ENCODE data around the gene DMRT3.
"Not testable (repeated sequence)": the region's sequence is repeated elsewhere in the genome, so short reads cannot be mapped to it uniquely, and the experiment has no call there.

DMRT3 gene

DNA sequence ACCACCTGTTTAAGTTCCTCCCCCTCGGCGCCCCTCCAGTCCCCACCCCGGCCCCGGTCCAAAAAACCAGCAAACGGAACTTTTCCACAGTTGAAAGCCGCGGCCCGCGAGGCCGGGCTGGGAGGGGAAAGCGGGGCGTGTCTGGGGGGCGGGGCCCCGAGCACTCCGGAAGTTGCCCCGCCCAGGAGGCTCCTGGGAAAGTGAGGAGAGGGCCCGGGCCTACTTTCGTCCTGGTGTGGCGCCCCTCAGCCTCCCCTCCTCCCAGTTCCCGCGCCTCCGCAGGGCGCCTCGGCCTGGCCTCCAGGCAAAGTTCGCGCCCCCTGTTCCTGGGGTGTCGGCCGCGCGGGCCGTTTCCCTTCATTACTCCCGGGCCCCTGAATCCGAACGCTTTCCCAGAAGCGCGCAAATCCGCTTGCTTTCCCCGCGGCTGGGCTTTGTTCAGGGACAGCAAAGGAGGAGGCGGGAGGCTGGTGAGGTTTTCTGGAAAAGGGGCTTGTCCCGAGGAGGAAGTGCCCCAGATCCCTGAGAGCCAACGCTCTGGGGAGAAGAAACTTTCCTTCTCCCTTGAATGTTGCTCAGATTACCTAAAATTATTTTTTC, 4.5 kb upstream of the DMRT3 start:
- no peak for DNase-seq

DNA sequence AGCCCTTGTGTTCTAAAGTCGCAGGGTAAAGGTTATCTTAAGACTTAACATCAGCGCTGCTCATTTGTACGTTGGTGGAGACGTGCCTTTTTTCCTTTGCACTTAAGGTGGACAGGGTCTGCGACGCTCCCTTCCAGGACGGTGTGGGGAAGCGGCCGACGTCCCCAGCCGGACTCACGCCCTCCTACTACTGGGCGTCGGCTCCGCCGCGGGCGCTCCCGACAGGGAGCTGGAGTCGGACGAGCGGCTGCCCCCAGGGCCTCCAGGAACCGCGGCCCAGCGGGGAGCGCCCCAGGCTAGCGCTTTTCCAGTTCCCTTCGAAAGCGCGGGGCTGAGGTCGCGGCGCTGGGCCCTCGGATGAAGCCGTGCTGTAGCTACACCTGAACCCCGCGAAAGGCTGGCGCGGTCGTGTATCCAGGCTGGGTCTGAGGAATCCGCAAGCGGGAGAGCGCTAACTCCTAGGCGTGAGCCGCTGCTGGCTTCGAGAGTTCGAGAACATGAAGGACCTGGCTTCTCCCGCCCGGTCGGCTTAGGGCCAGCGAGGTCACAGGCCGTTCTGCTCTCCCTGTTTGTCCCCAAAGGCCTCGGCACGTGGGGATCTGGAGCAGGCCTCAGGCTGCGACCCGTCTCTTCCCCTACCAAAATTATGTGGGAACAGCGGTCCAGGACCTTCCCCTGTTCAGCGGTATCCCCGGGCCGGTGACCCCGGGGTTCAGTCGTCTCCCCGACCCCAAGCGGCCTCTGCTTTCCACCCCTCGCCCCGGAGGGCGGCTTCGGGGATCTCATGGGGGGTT, 3.8 kb upstream of the DMRT3 start:
- DNase-seq, result no peak

DNA sequence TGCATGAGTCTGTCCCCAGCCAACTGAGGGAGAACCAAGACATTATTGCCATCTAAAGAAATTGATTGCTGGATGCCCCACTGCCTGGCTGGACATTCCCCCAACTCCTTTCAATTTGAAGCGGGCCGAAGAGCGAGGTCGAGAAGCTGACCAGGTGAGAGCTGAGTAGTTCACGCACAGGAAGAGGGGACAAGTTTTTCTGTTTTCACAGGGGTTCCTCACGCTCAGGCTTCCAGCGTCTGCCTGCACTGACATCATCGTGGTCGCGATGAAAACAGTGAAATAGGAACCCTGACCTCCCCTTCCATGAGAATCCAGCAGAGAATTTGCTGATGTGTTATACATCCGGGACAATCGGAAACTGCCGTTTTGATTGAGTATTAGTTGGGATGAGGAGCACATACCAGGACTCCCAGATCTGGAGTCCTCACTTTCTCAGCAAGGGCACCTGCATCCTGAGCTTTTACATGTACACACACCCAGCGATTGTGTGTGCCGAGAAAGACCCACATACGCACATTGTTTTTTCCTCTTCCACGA, 3.1 kb upstream of the DMRT3 start:
- DNase-seq, result no peak

DNA sequence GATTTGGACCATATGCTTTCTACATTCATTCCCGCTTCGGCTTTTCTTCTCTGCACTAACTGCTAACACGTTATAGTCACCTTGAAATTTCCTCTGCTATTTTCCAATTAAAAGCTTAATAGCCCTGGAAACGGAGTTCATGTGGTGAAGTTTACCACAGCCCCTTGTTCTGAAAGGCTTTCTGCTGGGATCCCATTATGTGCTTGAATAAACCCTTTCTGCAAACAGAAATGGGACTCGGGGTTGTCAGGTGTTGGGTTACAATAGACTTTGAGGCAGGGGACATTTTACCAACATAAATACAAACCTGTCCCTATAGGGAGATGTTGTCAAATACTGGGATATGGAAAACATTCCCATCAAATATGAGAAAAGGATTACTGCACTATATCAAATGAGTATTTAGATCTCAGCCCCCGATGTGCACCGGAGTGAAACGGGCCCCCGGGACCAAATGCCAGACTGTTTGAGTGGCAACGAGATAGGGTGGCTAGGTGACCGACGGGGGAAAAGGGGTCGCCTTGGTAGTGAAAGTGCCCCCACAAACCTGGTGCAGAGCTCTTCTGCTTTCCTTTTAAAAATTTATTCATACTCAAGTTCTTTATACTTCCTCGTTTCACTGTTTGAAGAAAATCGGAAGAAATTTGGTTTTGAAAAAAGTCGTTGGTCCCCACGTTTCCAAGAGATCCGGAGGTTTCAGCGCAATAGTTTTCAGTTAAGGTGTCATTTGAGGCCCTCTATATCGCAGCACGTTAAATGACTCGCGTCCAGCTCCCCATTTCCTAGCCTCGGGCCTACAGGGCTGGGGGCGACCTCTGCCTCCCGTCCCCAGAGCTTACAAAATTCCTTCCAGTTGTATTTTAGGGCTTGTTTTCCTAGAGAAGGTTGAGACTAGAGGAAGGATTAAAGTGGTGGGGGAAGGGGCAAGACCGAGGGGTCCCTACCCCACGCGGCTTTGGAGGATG, 2.1 kb upstream of the DMRT3 start:
- no peak for DNase-seq

DNA sequence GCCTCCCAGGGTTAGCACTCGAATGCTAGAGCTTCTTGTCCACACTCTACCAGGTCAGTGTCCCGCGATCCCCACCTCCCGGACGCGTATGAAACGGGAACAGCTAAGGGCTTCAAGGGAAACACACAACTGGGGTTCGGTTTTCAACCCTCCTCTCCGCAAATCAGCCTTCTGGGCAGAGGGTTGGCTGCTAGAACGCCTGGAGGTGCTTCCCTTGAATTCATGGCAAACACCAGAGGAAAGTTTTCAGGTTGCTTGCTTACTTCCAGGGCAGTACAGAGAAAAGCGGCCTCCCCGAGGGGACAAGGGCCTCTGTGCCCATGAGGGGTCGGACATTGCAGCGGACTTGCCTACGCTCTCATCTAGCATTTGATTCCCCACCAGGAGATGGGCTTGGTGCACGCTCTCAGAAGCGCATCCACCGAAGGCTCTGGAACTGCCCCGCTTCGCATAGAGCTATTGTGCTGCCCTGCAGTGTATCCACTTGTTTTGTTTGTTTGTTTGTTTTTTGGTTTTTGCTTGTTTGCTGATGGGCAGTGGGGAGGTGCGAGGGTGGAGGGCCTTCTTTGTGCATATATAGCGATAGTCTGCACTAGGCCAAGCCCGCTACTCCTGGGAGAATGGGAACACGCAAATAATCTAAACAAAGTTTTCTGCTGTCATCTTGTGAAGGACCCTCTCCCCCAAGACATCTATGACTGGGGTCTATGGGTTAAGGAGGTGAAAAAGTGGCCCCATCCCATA, 1.3 kb upstream of the DMRT3 start:
- DNase-seq, result no peak

DNA sequence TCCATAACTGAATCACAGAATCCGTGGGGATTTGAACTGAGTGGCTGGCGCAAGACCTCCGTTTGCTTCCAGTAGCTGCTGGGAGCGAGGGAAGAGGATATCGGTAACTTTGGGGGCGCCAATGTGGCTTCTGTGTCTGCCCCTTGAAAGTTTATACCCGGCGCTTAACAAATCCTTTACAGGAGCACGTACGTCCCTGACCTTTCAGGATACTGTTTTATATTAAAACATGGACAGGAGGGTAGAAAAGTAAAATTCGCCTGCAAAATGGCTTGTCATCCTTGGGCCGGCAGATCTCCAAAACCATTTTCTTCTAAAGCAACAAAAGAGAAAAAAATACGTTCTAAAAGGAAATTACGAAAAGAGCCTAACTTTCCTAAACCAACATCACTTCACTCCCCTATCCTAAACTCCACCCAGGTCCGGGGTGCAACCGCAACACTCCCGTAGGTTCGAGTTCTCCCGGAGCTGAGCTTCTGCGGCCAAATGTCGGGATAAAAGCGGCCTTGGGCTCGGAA, 656 bp upstream of the DMRT3 start:
- no peak for DNase-seq

DNA sequence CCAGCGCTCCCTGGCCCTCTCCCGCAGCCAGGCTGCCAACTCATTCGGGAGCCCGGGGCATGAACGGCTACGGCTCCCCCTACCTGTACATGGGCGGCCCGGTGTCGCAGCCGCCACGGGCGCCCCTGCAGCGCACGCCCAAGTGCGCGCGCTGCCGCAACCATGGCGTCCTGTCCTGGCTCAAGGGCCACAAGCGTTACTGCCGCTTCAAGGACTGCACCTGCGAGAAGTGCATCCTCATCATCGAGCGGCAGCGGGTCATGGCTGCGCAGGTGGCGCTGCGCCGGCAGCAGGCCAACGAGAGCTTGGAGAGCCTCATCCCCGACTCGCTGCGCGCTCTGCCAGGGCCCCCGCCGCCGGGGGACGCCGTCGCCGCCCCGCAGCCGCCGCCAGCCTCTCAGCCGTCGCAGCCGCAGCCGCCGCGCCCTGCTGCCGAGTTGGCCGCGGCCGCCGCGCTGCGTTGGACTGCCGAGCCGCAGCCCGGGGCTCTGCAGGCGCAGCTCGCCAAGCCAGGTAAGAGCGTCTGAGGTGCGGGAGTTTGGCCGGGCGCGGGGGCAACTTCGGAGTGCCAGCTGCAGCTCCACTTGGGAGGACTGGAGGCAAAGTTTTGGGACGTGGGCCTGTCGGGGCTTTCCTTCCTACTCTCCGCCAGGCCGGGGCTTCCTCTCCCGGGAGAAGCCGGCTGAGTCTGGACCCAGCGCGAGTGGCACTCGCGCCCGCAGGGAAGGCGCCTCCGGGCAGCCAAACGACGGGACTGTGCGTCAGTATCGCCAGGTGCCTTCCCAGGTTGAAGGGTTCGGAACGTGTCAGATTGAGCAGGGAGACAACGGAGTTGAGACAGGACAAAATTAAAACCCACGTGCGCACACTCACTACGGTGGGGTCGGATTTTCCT, 735 bp downstream of the DMRT3 start:
- DNase-seq, result no peak

DNA sequence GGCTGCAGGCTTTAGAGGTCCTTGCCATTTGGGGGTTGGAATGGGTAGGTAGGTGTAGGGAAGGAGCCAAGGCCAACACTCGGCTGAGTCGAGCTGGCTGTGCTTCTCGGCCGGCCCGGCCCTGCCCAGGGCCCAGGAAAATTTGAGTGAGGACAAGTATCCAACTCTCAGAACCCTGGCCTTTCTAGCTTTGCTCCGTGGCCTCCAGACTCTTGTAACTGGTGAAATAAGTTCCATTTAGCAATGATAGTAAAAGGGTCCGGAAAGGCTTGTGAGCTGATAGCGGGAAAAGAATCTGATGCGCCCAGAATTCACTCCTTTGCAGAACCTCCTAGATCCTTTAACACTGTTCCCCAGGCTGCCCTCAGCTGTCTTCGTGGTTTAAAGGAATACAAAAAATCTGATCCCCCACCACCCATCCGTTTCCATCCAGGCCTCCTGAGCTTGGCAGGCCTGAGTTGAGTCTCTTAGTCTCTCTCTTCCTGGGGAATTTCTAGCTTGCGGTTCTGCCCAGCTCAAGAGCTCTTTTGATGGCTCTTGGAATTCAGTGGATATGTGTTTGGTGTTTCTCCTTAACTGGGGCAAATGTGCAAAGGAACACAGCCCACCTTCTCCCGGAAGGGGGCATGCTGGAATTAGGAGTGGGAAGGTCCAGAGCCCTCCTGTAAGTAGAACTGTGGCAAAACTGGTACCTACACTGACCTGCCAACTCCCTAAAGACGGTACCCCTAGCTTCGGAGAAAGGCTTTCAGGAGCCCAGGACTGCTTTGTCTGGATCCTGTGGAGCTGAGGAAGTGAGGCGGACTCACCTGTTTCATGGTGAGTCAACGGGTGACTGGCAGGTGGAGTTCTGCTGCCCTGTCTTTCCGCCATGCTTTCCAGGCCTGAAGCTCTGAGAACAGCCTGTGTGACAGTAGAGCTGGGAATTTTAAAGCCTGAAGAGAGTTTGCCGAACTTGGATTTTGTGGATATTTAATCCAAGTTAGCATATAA, 1.7 kb downstream of the DMRT3 start:
- DNase-seq, result no peak

DNA sequence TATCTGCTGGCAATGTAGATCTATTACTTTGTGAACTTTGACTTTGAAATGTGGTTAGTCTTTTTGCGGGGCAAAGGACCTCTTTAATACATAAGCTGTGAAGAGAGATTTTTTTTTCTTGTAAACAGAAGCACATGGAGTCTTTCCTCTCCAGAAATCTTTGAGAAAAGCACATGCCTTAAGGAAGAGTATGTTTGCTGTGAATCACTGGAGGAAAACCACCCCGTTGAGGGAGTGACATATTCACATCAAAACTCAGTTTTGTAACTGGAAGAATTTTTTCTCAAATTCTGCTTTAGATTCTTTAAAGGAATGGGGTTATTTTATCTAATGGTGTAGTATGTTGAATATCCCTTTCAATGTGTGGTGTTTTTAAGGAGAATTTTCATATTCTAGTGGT, 3.5 kb downstream of the DMRT3 start:
- no peak for DNase-seq

DNA sequence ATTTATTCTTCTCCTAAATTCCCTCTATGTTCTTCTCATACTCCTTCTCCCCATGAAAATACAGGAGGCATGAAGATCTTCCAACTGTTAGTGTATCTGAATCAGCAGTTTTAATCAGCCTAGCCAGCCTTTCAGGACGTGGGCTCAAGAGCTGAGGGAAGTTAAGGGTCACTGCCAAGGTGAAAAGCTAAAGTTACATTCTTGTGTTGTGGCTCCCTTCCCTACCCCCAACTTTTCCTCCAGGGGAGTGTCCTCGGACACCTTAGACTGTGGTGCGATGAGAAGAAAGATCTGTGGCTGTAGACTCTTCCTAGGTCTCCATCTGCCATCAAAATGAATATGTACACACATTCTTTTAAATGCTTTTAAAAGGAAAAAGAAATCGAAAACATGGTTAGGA, 4.2 kb downstream of the DMRT3 start:
- DNase-seq, result no peak

DNA sequence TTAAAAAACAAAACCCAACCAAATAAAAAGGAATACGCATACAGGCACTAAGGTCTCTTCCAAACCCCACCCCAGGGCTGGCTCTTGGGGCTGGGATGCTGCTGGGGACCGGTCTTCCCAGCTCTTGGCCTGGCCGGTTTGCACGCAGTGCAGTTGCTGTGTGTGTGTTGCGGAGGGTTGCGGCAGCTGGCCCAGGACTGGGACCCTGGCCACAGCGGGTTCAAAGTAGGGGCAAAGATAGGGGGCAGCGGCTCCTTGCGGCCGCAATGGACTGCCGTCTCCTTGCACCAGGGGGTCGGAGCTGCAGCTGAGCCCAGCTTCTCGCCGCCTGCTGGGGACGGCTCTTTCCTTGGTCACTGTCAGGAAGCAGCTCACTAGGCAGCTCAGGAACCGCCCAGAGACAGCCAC, 5.0 kb downstream of the DMRT3 start:
- no peak for DNase-seq

DNA sequence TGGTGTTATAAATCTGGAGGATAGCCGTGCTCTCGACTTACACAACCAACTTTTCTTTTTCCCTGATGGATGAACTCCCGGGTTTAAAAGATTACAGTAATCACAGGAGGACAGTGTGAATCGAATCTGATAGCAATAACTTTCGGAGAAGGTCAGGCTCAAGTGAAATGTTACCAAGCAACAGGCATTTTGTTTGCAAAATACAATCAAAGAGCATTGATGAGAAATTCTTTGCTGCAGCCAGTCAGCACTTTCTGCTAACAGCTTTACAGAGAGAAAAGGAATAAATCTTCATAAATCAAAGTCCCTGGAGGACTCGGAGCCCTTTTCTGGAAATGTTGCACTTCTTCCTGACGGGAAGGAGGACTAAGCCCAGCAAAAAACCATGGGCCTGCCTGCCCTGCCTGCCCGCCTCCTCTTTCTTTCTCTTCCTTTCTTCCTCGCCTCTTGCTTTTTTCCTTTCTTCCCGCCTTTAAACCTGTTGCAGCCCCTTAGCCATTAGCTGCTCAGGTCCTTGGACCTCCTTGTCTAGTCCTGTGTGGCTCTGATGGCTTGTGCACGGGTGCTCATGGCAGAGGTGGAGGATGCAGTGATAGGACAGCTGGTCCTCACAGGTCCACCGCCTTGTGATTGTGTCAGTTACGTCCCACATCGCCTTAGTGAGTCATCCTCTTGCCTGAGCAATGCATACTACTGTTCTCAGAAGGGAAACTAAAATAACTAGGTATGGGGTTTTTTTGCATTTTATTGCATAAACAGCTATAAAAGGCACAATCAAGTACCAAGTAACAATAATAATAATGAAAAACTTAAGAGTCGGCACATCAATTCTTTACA, 6.2 kb downstream of the DMRT3 start:
- no peak for DNase-seq

DNA sequence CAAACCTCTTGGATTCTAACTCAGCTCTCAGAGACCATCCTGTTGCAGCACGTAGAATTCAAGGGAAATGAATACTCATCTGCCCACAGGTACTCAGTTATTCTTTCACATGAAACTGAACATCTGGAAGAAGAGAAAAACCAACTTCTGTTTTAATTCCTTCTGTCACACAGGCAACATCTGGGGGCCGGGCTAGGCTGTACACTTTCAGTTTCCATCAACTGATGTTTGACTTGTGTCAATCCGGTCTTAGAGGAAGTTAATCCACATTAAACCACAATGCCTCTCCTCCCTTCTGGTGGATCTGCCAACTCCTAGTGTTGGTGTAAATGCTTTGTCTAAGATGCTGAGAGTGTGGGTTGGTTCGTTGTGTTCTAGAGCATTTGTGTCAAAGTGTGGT, 17.6 kb downstream of the DMRT3 start:
- no peak for DNase-seq

DNA sequence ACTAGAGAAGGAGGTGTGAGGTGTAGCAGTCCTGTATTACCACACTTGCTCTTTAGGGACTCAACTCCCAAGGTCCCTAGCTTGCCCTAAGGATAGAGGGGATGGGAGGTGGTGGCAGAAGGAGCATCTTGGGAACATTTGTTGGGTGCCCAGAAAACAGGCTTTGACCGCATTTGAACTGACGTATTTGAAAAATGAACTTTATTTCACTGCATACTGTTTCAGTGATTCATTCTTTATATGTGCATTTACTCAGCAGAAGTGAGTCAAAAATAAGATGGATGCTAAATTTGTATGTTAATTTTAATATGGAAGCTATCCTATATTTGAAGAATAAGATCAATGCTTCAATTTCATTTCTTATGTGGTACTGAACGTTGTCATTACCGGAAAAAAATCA, 18.7 kb downstream of the DMRT3 start:
- no peak for DNase-seq

DNA sequence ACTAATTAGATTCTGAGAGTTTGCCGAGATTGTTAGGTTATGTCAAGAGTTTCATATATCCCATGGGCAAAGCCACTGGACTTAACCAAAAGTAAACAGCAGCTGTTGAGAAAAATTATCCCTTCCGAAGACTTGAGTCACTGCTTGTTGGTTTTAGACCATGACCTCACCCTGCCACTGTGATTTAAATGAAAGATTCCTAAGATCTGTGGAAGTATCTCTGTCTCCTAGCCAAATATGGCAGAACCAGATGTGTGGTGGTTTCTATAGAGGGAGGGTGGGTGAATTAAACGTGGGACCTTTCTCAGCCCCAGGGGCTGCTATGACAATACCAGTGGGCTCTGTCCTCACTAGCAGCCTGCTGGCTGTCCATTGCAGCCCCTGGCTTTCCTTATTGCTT, 19.3 kb downstream of the DMRT3 start:
- DNase-seq, result no peak

DNA sequence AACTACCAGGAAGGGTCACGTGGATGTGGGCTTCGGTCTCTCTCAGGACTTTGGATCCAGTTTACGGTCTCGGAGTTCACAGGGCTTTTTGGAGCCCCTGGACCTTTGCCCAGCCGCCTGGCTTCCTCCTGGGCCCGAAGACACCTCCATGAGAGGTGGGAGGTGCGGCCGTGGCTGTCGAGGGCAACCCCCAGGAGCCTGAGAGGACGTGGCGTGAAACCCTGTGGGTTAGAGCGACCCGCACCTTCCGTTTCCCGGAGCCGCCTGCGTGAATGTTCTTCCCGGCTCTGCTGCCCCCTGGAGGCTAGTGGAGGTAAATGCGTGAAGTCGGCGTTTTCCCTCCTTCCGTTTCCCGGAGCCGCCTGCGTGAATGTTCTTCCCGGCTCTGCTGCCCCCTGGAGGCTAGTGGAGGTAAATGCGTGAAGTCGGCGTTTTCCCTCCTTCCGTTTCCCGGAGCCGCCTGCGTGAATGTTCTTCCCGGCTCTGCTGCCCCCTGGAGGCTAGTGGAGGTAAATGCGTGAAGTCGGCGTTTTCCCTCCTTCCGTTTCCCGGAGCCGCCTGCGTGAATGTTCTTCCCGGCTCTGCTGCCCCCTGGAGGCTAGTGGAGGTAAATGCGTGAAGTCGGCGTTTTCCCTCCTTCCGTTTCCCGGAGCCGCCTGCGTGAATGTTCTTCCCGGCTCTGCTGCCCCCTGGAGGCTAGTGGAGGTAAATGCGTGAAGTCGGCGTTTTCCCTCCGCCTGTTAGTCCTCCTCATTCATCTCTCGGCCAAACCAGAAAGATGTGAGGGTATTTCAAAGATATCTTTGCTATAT, 22.1 kb downstream of the DMRT3 start:
- not testable (repeated sequence) for DNase-seq

DNA sequence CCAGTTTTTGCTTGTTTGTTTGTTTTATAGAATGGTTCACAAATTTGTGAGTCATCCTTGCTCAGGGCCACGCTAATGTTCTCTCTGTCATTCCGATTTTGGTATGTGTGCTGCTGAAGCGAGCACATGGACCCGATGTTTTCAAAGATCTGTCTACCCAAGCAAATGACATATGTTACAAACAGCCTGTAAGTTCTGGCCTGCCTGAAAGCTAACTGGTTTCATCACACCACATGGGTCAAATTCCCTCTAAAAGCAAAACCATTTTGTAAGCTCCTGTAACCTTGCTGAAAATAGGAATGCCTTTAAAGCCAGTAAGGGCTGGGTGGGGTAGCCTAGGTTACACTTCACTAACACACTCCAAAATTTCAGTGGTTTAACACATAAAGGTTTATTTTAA, 25.4 kb downstream of the DMRT3 start:
- DNase-seq, result no peak

DNA sequence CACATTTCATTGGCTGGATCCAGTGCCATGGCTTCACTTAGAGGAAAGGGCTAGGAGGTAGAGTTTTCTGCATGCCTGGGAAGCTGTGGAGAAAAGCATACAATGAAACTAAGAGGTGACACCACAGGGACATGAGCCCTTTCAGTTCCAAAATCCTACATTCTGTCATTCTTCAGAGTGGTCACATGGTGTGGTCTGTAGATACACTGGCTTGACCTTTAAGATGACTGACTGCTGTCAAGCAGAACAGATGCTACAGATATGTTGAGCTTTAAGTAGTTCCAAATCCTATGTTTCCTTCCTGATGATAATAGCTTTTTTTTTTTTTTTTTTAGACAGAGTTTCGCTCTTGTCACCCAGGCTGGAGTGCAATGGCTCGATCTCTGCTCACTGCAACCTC, 26.2 kb downstream of the DMRT3 start:
- DNase-seq, result no peak

Data from CD4-positive, alpha-beta T cell treated with Interleukin-10 for 1 hour (primary cell).